Body of pancreas (tissue), 4 donors: Measurements from ENCODE around the gene HSP90AB1. TPM values are rescaled to one million over a fixed set of nuclear protein-coding genes. Genes with fewer than 3 reads are reported as not detected.

Source experiments
- ATAC-seq: fragments of 150-250 bp; one replicate; pipeline ENCODE4 v1.9.1; 2016
- DNase-seq, 4 donors: peaks; one replicate each; pipeline ENCODE4 v3.0.0-alpha.2; 2019
- H3K27ac ChIP-seq, 4 donors: fragments of 200-600 bp; sonication (generic); 1 replicate in 3 of 4; 2 replicates in 1 of 4; pipeline versions ENCODE4 v1.5.1 to v1.6.1; 2016 to 2019; ENCODE audit warnings: mild to moderate bottlenecking in 1 of 4, mixed read lengths in 1 of 4, moderate library complexity in 1 of 4
- H3K27me3 ChIP-seq, 2 donors: fragments of 200-600 bp; sonication (generic); one replicate each; pipeline ENCODE4 v1.6.0; 2016; ENCODE audit warnings: mild to moderate bottlenecking in 1 of 2
- H3K36me3 ChIP-seq, 2 donors: fragments of 200-600 bp; sonication (generic); replicated peaks in 1 of 2; 2 replicates each; pipeline ENCODE4 v1.5.1; 2016; ENCODE audit warnings: low read depth in 2 of 2; ENCODE audit not compliant: insufficient read depth in 1 of 2
- H3K4me1 ChIP-seq: fragments of 200-600 bp; sonication (generic); one replicate; pipeline ENCODE4 v1.6.0; 2016
- H3K4me3 ChIP-seq, 2 donors: fragments of 200-600 bp; sonication (generic); 1 replicate in 1 of 2; 2 replicates in 1 of 2; pipeline ENCODE4 v1.5.1; 2016 to 2019
- H3K9me3 ChIP-seq, 3 donors: fragments of 200-600 bp; sonication (generic); 1 replicate in 2 of 3; 2 replicates in 1 of 3; pipeline ENCODE4 v1.5.1; 2016
- CTCF ChIP-seq, 7 experiments: fragments of 450-650 bp in 4 of 7; fragments of 200-600 bp in 3 of 7; sonication (generic) in 3 of 7; IDR thresholded peaks; one replicate each; pipeline ENCODE4 v1.5.1; 2016 to 2019; ENCODE audit warnings: antibody characterized with exemption in 7 of 7
- POLR2A ChIP-seq, 3 donors: fragments of 450-650 bp; IDR thresholded peaks; one replicate each; pipeline ENCODE4 v1.6.1; 2016; ENCODE audit warnings: antibody characterized with exemption in 3 of 3, mild to moderate bottlenecking in 2 of 3
- WGBS, 2 donors: methylation state at CpG; one replicate each; pipeline ENCODE4 v1.1.5; 2017; 5-methylcytosine and 5-hydroxymethylcytosine counted together
- intact Hi-C: fragments of 100-400 bp; cut with DNase I; formaldehyde crosslinking; loops from one replicate; pipeline ENCODE4 v1.15.1; 2023
- total RNA-seq, 2 donors: library from RNA; depleted of rRNA; stranded (reverse); fragments of >200 nt; gene quantifications; one replicate each; pipeline ENCODE4 v1.1.0, GENCODE V29; 2016

The HSP90AB1 gene
- total RNA-seq, 2 donors from 2014 or later, result 269 to 441 TPM

- ATAC-seq (no peak), DNase-seq (no peak)
- no peaks in the 10 kb centered on the region for H3K9me3 ChIP-seq
- H3K27ac ChIP-seq, result no peak overlapping the region
- H3K4me3 ChIP-seq, result no peak overlapping the region
- TF ChIP-seq POLR2A (IDR thresholded peaks at IDR 0.05) (peak in 1 of 3 donors; percentile 11), CTCF (IDR thresholded peaks at IDR 0.05) (no peak)
- H3K36me3 ChIP-seq, result peaks cover 44 to 50% of the 10 kb centered on the region in 2 donors
- peaks cover 76% of the 10 kb centered on the region for H3K4me1 ChIP-seq
- intact Hi-C loops, result no loop called here
- H3K27me3 ChIP-seq, result no peaks in the 10 kb centered on the region
- 78 to 82% methylated on average over 12 of the region's 12 CpGs for WGBS, 2 donors
Measured at GRCh38 chr6:44254191-44255104, 7.5 kb downstream of the HSP90AB1 start.

- Histone ChIP-seq H3K9me3 (no peaks in the 10 kb centered on the region), H3K36me3 (peaks cover 37 to 43% of the 10 kb centered on the region in 2 donors), H3K4me1 (peaks cover 68% of the 10 kb centered on the region), H3K27ac (peak overlapping the region in 2 of 4 donors; percentile 92 to 93), H3K4me3 (no peak overlapping the region), H3K27me3 (no peaks in the 10 kb centered on the region)
- TF ChIP-seq CTCF (IDR thresholded peaks at IDR 0.05) (no peak), POLR2A (IDR thresholded peaks at IDR 0.05) (no peak)
- WGBS, 2 donors, result 45 to 52% methylated on average over 16 of the region's 16 CpGs
- intact Hi-C loops, result no loop called here
- ATAC-seq (no peak), DNase-seq (peak in 1 of 4 donors; percentile 22)
Measured at GRCh38 chr6:44255105-44255808, 8.4 kb downstream of the HSP90AB1 start.

GRCh38 chr6:44255871-44256774 is 9.2 kb downstream of the HSP90AB1 start:
- TF ChIP-seq CTCF (IDR thresholded peaks at IDR 0.05), result no peak
- TF ChIP-seq POLR2A (IDR thresholded peaks at IDR 0.05), result no peak
- WGBS, 2 donors, result 12 to 17% methylated on average over 10 to 15 of the region's 15 CpGs
- H3K4me1 ChIP-seq, result peaks cover 60% of the 10 kb centered on the region
- ATAC-seq (peak; percentile 17), DNase-seq (peak in 3 of 4 donors; percentile 32 to 37 (median 34))
- intact Hi-C loops, result no loop called here
- no peaks in the 10 kb centered on the region for H3K27me3 ChIP-seq
- H3K36me3 ChIP-seq, result peaks cover 28 to 35% of the 10 kb centered on the region in 2 donors
- H3K4me3 ChIP-seq, result peak overlapping the region in 1 of 2 donors; percentile 94
- H3K9me3 ChIP-seq, result no peaks in the 10 kb centered on the region
- peak overlapping the region; percentile 89 to 94 (median 92) for H3K27ac ChIP-seq

GRCh38 chr6:44256775-44257024 is 9.8 kb downstream of the HSP90AB1 start:
- H3K9me3 ChIP-seq, result no peaks in the 10 kb centered on the region
- 0 to 1% methylated on average over 9 to 12 of the region's 12 CpGs for WGBS, 2 donors
- TF ChIP-seq CTCF (IDR thresholded peaks at IDR 0.05) (no peak), POLR2A (IDR thresholded peaks at IDR 0.05) (no peak)
- no peaks in the 10 kb centered on the region for H3K27me3 ChIP-seq
- H3K36me3 ChIP-seq, result peaks cover 23 to 29% of the 10 kb centered on the region in 2 donors
- ATAC-seq (no peak), DNase-seq (no peak)
- H3K27ac ChIP-seq, result peak overlapping the region; percentile 89 to 94 (median 92)
- H3K4me3 ChIP-seq, result peak overlapping the region; percentile 81 to 94
- H3K4me1 ChIP-seq, result peaks cover 57% of the 10 kb centered on the region
- intact Hi-C loops, result no loop called here
